ENCODE data around the gene BNC2.
A peak's percentile ranks its signal among the peaks of the same experiment; 100 is the strongest.

The BNC2 gene

DNA sequence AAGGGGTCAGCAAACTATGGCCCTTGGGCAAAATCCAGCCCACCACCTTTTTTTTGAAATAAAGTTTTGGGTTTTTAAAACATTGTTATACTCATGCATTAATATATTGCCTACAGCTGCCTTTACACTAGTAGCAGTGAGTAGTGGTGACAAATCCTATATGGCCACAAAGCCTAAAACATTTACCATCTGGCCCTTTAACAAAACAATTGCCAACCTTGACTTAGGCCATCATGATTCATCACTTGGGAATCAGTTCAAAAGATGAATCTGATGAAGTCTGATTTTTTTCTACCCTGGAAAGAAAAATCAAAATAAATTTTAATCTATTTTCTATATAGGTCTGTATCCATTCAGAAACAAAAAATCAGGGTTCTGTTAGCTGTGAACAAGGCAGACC, 484.9 kb downstream of the BNC2 start:
- Histone ChIP-seq H3K9ac (ENCODE audit: low read length) (peak overlapping the region; percentile 79), H3K4me1 (ENCODE audit: control insufficient read depth, insufficient read depth, low read length) (peaks cover 19% of the 10 kb centered on the region), H3K9me3 (ENCODE audit: control insufficient read depth, low read length) (peaks cover 8% of the 10 kb centered on the region), H3K27me3 (replicated peaks; ENCODE audit: control insufficient read depth, insufficient read depth, low read length) (no peaks in the 10 kb centered on the region), H3K36me3 (ENCODE audit: control insufficient read depth, insufficient read depth, low read length, severe bottlenecking) (no peaks in the 10 kb centered on the region), H3K4me3 (ENCODE audit: low read length) (peak overlapping the region; percentile 55)
- peak; percentile 69 for DNase-seq (ENCODE audit: low read depth)

DNA sequence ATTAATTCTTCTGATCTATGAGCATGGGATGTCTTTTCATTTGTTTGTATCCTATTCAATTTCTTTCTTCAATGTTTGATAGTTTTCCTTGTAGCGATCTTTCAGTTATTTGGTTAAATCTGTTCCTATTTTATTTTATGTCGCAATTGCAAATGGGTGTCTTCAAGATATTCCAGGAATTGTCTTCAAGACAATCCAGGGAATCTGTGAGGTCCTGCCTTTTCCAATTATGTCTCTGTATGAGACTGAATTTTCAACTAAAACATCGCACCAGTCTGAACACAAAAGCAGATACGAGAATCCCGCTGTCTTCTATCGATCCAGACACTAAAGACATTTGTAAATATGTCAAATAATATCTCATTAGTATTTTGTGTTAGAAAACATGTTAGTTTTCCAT, 485.5 kb downstream of the BNC2 start:
- Histone ChIP-seq H3K9ac (ENCODE audit: low read length) (peak overlapping the region; percentile 79), H3K27me3 (replicated peaks; ENCODE audit: control insufficient read depth, insufficient read depth, low read length) (no peaks in the 10 kb centered on the region), H3K4me3 (ENCODE audit: low read length) (peak overlapping the region; percentile 55), H3K36me3 (ENCODE audit: control insufficient read depth, insufficient read depth, low read length, severe bottlenecking) (no peaks in the 10 kb centered on the region), H3K9me3 (ENCODE audit: control insufficient read depth, low read length) (peaks cover 8% of the 10 kb centered on the region), H3K4me1 (ENCODE audit: control insufficient read depth, insufficient read depth, low read length) (peaks cover 19% of the 10 kb centered on the region)
- no peak for DNase-seq (ENCODE audit: low read depth)

DNA sequence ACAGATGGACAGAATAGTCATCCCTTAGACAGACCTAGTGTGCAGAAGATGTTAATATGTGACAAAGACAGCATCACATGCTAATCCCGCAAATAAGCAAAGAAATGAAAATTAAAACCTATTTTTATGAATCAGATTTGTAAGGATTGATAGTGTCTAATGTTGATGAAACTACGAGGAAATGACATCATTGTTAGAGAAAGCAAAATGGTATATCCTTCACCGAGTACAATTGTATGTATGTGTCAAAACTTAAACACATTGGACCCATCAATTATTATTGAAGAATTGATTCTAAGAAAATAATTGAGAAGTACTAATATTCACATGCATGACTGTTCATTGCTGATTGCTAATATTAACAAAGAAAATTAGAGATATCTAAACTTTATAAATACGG, 493.2 kb downstream of the BNC2 start:
- no peak overlapping the region for H3K9ac ChIP-seq (ENCODE audit: low read length)
- H3K4me3 ChIP-seq (ENCODE audit: low read length), result no peak overlapping the region
- no peak for DNase-seq (ENCODE audit: low read depth)
- no peaks in the 10 kb centered on the region for H3K36me3 ChIP-seq (ENCODE audit: control insufficient read depth, insufficient read depth, low read length, severe bottlenecking)
- no peaks in the 10 kb centered on the region for H3K27me3 ChIP-seq (replicated peaks; ENCODE audit: control insufficient read depth, insufficient read depth, low read length)
- H3K9me3 ChIP-seq (ENCODE audit: control insufficient read depth, low read length), result peaks cover 4% of the 10 kb centered on the region
- H3K4me1 ChIP-seq (ENCODE audit: control insufficient read depth, insufficient read depth, low read length), result no peaks in the 10 kb centered on the region

DNA sequence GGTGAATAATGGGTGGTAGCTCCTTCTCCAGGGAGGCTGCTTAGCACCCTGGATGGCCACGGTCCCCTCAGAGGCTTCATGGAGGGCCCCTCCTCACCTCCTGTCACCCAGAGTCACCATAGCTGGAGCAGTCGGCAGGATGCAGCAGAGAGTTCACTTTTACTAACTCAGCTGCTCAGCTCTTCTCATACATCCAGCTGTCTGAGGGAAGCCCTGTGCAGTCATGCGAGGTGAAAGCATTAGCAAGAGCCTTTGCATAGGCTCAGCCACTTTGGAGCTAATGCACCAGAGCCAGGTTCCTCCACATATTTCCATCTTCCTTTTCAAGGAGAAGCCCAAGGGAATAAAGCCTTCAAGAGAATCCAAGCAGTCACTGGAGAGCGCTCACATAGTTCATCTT, 499.2 kb downstream of the BNC2 start:
- H3K4me3 ChIP-seq (ENCODE audit: low read length), result no peak overlapping the region
- no peaks in the 10 kb centered on the region for H3K36me3 ChIP-seq (ENCODE audit: control insufficient read depth, insufficient read depth, low read length, severe bottlenecking)
- H3K9ac ChIP-seq (ENCODE audit: low read length), result no peak overlapping the region
- H3K4me1 ChIP-seq (ENCODE audit: control insufficient read depth, insufficient read depth, low read length), result no peaks in the 10 kb centered on the region
- no peak for DNase-seq (ENCODE audit: low read depth)
- H3K27me3 ChIP-seq (replicated peaks; ENCODE audit: control insufficient read depth, insufficient read depth, low read length), result no peaks in the 10 kb centered on the region
- no peaks in the 10 kb centered on the region for H3K9me3 ChIP-seq (ENCODE audit: control insufficient read depth, low read length)

DNA sequence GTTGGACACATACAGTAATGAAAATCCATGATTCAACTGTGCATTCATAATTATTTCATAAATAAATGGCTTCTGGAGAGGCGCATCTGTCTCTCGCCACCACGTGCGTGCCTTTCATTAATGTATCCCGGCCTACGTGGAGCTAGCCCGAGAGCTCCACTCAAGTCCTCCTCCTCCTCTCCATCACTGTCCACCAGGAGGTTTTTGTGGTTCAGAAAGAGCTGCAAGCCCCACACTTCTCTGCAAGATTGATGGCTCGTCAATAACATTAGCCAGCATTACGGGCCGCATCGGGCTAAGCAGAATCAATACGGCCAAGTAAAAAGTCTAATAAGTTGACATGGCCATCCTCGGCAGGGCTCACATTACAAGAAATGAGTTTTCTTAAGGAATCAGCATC, 499.8 kb downstream of the BNC2 start:
- Histone ChIP-seq H3K9ac (ENCODE audit: low read length) (no peak overlapping the region), H3K27me3 (replicated peaks; ENCODE audit: control insufficient read depth, insufficient read depth, low read length) (no peaks in the 10 kb centered on the region), H3K4me1 (ENCODE audit: control insufficient read depth, insufficient read depth, low read length) (no peaks in the 10 kb centered on the region), H3K9me3 (ENCODE audit: control insufficient read depth, low read length) (no peaks in the 10 kb centered on the region), H3K4me3 (ENCODE audit: low read length) (no peak overlapping the region), H3K36me3 (ENCODE audit: control insufficient read depth, insufficient read depth, low read length, severe bottlenecking) (no peaks in the 10 kb centered on the region)
- no peak for DNase-seq (ENCODE audit: low read depth)

DNA sequence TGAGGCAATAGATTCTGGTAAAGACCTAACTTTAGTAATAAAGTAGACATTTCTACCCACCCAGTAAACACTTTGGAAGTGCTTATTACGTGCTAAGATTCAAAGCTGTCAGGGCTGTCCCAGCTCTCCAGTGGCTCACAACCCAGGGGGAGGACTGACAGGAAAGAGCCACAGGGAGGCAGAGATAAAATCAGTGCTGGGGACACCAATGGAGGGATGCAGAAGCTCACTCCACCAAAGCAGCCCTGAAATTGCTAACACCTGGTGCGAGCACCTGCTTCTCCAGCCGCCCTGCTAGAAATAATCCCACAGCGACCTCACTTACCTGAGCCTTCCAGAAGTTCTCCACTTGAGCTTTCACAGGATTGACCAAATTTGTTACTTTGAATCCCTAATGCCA, 501.0 kb downstream of the BNC2 start:
- no peaks in the 10 kb centered on the region for H3K27me3 ChIP-seq (replicated peaks; ENCODE audit: control insufficient read depth, insufficient read depth, low read length)
- H3K4me1 ChIP-seq (ENCODE audit: control insufficient read depth, insufficient read depth, low read length), result no peaks in the 10 kb centered on the region
- no peaks in the 10 kb centered on the region for H3K36me3 ChIP-seq (ENCODE audit: control insufficient read depth, insufficient read depth, low read length, severe bottlenecking)
- DNase-seq (ENCODE audit: low read depth), result no peak
- H3K4me3 ChIP-seq (ENCODE audit: low read length), result no peak overlapping the region
- H3K9ac ChIP-seq (ENCODE audit: low read length), result no peak overlapping the region
- no peaks in the 10 kb centered on the region for H3K9me3 ChIP-seq (ENCODE audit: control insufficient read depth, low read length)

DNA sequence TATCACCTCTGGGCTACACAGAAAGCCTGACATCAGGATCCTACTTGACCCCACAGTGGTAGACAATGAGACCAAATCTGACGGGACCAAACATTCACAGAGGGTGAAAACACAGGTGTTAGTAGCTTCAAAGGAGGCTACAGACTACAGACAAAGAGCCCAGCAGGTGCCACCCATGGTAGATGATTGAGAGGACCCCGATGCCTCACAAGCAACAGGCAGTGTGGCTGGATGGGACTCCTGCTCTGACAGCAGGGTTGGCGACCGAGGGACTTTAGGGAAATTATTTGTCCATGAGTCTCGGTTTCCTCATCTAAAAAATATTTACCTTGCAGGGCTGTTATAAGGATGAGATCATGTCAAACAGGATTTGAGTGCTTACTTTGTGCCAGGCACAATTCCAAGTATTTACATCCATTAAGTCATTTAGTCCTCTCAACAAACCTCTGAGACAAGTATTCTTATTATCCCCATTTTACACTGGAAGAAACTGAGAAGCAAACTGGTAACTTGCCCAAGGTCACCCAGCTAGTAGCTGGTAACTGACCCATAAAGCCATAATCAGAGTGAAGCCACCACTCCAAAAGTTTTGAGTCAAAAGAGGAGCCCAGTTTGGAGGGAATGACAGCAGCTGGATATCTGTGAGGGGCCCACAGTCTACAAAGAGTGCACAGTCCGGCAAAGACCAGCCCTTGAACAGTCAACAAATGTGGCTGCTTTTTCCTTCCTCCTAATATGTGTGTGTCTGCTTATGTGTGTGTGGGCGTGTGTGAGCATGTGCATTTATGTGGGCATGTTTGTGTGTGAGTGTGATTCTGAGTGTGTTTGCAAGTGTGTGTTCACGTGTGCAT, 502.0 kb downstream of the BNC2 start:
- Histone ChIP-seq H3K4me1 (ENCODE audit: control insufficient read depth, insufficient read depth, low read length) (no peaks in the 10 kb centered on the region), H3K9me3 (ENCODE audit: control insufficient read depth, low read length) (no peaks in the 10 kb centered on the region), H3K9ac (ENCODE audit: low read length) (no peak overlapping the region), H3K27me3 (replicated peaks; ENCODE audit: control insufficient read depth, insufficient read depth, low read length) (no peaks in the 10 kb centered on the region), H3K4me3 (ENCODE audit: low read length) (no peak overlapping the region), H3K36me3 (ENCODE audit: control insufficient read depth, insufficient read depth, low read length, severe bottlenecking) (no peaks in the 10 kb centered on the region)
- DNase-seq (ENCODE audit: low read depth), result peak; percentile 16

DNA sequence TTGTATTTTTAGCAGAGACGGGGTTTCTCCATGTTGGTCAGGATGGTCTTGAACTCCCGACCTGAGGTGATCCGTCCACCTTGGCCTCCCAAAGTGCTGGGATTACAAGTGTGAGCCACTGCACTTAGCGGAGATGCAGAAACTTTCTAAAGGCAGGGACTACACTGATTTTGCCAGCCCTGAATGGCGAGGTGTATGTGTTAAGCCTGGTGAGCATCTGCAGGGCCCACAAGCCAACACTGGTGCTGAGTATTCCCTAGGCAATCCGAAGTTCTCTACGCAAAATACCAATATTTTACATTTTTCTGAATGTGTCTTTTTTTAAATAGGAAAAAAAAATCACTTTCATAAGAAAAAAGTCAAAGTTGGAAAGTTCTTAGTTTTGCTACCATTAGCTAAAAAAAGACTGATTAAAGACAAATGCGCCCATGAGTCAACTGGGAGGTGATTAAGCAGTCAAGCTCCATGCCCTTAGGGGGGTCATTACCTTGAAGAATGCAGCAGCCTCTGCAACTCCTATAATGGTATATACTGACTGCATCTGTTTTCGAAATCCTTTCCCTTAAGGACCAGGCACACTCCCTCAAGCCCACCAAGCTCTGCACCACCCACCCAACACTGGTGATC, 502.8 kb downstream of the BNC2 start:
- Histone ChIP-seq H3K4me1 (ENCODE audit: control insufficient read depth, insufficient read depth, low read length) (no peaks in the 10 kb centered on the region), H3K36me3 (ENCODE audit: control insufficient read depth, insufficient read depth, low read length, severe bottlenecking) (no peaks in the 10 kb centered on the region), H3K9me3 (ENCODE audit: control insufficient read depth, low read length) (no peaks in the 10 kb centered on the region), H3K4me3 (ENCODE audit: low read length) (no peak overlapping the region), H3K27me3 (replicated peaks; ENCODE audit: control insufficient read depth, insufficient read depth, low read length) (no peaks in the 10 kb centered on the region), H3K9ac (ENCODE audit: low read length) (no peak overlapping the region)
- DNase-seq (ENCODE audit: low read depth), result peak; percentile 70

DNA sequence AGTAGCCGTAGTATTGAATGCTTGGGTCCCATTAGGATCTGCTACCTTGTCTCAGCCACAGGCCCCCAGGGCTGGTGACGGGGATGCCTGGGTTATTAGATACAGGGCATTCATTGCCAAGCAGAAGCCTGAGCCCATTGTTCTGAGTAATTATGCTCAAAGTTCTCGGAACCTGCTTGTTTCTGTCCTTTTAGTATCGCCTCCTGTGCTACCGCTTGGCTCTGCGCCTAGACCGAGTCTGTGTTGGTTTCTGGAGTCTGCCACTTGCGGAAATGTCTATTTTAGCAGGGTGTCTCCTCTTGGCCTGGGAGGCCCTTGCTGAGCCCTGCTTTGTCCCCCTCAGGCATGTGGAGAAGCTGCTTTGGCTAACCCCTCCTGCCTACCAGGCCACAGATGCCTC, 506.1 kb downstream of the BNC2 start:
- H3K4me1 ChIP-seq (ENCODE audit: control insufficient read depth, insufficient read depth, low read length), result no peaks in the 10 kb centered on the region
- H3K9ac ChIP-seq (ENCODE audit: low read length), result no peak overlapping the region
- DNase-seq (ENCODE audit: low read depth), result no peak
- no peaks in the 10 kb centered on the region for H3K9me3 ChIP-seq (ENCODE audit: control insufficient read depth, low read length)
- H3K36me3 ChIP-seq (ENCODE audit: control insufficient read depth, insufficient read depth, low read length, severe bottlenecking), result no peaks in the 10 kb centered on the region
- no peaks in the 10 kb centered on the region for H3K27me3 ChIP-seq (replicated peaks; ENCODE audit: control insufficient read depth, insufficient read depth, low read length)
- no peak overlapping the region for H3K4me3 ChIP-seq (ENCODE audit: low read length)

DNA sequence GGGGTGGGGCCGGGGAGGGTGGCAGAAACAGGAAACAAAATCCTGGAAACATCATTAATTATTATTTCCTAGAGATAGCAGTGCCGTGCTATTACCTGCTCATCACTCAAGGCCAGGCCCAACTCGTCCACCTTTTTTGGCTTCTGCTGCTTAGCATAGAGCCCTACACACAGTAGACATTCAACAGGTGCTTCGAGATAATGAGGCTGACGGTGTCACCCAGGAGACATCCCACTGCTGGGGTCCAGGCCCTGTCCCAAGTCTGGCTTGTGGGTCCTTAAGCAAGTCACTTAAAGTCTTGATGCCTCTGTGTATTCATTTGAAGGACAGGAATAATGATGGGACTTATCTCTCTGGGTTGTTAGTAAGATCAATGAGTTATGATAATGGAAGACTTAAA, 506.6 kb downstream of the BNC2 start:
- no peaks in the 10 kb centered on the region for H3K27me3 ChIP-seq (replicated peaks; ENCODE audit: control insufficient read depth, insufficient read depth, low read length)
- no peaks in the 10 kb centered on the region for H3K36me3 ChIP-seq (ENCODE audit: control insufficient read depth, insufficient read depth, low read length, severe bottlenecking)
- no peak overlapping the region for H3K4me3 ChIP-seq (ENCODE audit: low read length)
- no peaks in the 10 kb centered on the region for H3K4me1 ChIP-seq (ENCODE audit: control insufficient read depth, insufficient read depth, low read length)
- no peak for DNase-seq (ENCODE audit: low read depth)
- H3K9ac ChIP-seq (ENCODE audit: low read length), result no peak overlapping the region
- no peaks in the 10 kb centered on the region for H3K9me3 ChIP-seq (ENCODE audit: control insufficient read depth, low read length)

DNA sequence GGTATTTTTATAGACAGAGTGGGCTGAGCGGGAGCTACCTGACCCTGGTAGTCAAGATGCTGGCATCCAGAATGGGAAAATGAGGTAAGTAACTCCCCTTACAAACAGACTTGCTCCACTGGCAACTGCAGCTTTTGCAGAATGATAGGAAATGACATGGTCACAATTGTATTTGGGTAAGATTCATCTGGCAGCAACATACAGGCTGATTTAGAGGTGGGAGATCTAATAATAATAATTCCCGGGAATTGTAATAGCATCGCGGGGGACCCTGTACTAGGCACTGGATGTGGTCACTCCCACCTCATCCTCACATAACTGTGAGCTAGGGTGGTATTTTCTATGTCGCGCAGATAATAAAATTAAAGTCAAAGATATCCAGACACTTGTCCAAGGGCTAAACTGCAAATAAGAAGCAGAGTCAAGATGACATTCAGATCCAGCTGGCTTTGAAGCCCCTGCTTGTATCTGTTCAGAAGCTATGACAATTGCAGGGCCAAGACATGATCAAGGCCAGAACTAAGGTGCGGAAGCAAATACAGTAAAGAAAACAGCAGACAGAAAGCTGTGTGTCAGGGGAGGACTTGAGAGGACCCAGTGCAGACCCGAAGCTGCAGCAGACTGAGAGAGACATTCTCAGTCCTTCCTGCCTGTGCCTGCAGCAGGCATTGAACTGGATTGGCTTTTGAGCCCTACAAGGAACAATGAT, 507.2 kb downstream of the BNC2 start:
- Histone ChIP-seq H3K9ac (ENCODE audit: low read length) (no peak overlapping the region), H3K36me3 (ENCODE audit: control insufficient read depth, insufficient read depth, low read length, severe bottlenecking) (no peaks in the 10 kb centered on the region), H3K4me1 (ENCODE audit: control insufficient read depth, insufficient read depth, low read length) (no peaks in the 10 kb centered on the region), H3K9me3 (ENCODE audit: control insufficient read depth, low read length) (no peaks in the 10 kb centered on the region), H3K27me3 (replicated peaks; ENCODE audit: control insufficient read depth, insufficient read depth, low read length) (no peaks in the 10 kb centered on the region), H3K4me3 (ENCODE audit: low read length) (no peak overlapping the region)
- no peak for DNase-seq (ENCODE audit: low read depth)

Data from adipocyte (in vitro differentiated cells).